MM.1S (cell line): ENCODE measurements around the gene ANP32B.

Experiments used
- CTCF ChIP-seq: fragments of 300-600 bp; sonication (generic); IDR thresholded peaks from 2 replicates; pipeline ENCODE4 v1.5.1; 2016; ENCODE audit warnings: antibody characterized with exemption, low read length, mixed read lengths
- EZH2 ChIP-seq: fragments of 300-600 bp; sonication (generic); optimal IDR thresholded peaks from 2 replicates; pipeline ENCODE3; 2017; ENCODE audit warnings: low read depth, mild to moderate bottlenecking, antibody characterized with exemption, low read length, mixed read lengths

- TF ChIP-seq CTCF = peak; percentile 88
- TF ChIP-seq EZH2 = no peak
Observed at GRCh38 chr9:97954550-97954989, 28.6 kb upstream of the ANP32B start.
